ENCODE data around the gene SLC51A. TPM values are rescaled to one million over a fixed set of nuclear protein-coding genes. Genes with fewer than 3 reads are reported as not detected.

SLC51A gene
- total and polyA plus RNA-seq, 2 donors (not counting 3 experiments of a cell fraction or from before 2014, with no cell fraction given) = not detected

GRCh38 chr3:196198081-196198675, 18.2 kb upstream of the SLC51A start:
- dilution Hi-C loops (cut with MboI; ENCODE audit: extremely low pct_ligation_motif_present, low sequenced_read_pairs) (no loop called here), intact Hi-C loops (cut with micrococcal nuclease) (loop anchor here (5.0 kb wide), 1 partner anchor 319 kb away; the partner anchor contains the start of gene SMCO1)
- H3K27me3 ChIP-seq (ENCODE audit: control insufficient read depth in 2 of 2, insufficient read depth in 2 of 2, low read length in 2 of 2) = no peaks in the 10 kb centered on the region
- H3K9me3 ChIP-seq (replicated peaks; ENCODE audit: control insufficient read depth, insufficient read depth, low read length) = no peaks in the 10 kb centered on the region
- BruUV-seq (replicated peaks) = no TSS peak
- H3K9me1 ChIP-seq (replicated peaks; ENCODE audit: control insufficient read depth, extremely low read depth, insufficient read depth, low read length) = no peaks in the 10 kb centered on the region
- no peak overlapping the region for H3K4me3 ChIP-seq (replicated peaks in 1 of 3; ENCODE audit: insufficient read depth in 1 of 3, low read depth in 1 of 3, low read length in 3 of 3)
- no peak overlapping the region for H3K4me2 ChIP-seq (ENCODE audit: insufficient read depth, low read length)
- H3K79me2 ChIP-seq (ENCODE audit: control insufficient read depth, insufficient read depth, low read length) = no peaks in the 10 kb centered on the region
- H2AFZ ChIP-seq (ENCODE audit: low read depth, low read length) = no peak overlapping the region
- no peaks in the 10 kb centered on the region for H3K4me1 ChIP-seq (ENCODE audit: control insufficient read depth, extremely low read depth, insufficient read depth, low read length)
- TF ChIP-seq MYC (IDR thresholded peaks at IDR 0.05; ENCODE audit: low read depth, low read length) = no peak
- H4K20me1 ChIP-seq (replicated peaks; ENCODE audit: control insufficient read depth, extremely low read depth, insufficient read depth, low read length) = no peaks in the 10 kb centered on the region
- no peaks in the 10 kb centered on the region for H3K36me3 ChIP-seq (ENCODE audit: control insufficient read depth in 2 of 2, extremely low read depth in 1 of 2, insufficient read depth in 2 of 2, low read length in 2 of 2)
- FAIRE-seq (no peak), DNase-seq (ENCODE audit: low read depth, low spot score) (no peak)
- POLR2A ChIA-PET = no interaction called here
- H3K27ac ChIP-seq (ENCODE audit: insufficient read depth, low read depth, low read length) = no peak overlapping the region
- CTCF ChIA-PET = interaction anchor here (1.2 to 2.5 kb wide), 3 partner anchors 125 to 195 kb away, joined by 5 to 31 read pairs (median 5); no protein-coding TSS in a partner anchor
- no peak overlapping the region for H3K9ac ChIP-seq (replicated peaks; ENCODE audit: extremely low read depth, insufficient read depth, low read length)

DNA sequence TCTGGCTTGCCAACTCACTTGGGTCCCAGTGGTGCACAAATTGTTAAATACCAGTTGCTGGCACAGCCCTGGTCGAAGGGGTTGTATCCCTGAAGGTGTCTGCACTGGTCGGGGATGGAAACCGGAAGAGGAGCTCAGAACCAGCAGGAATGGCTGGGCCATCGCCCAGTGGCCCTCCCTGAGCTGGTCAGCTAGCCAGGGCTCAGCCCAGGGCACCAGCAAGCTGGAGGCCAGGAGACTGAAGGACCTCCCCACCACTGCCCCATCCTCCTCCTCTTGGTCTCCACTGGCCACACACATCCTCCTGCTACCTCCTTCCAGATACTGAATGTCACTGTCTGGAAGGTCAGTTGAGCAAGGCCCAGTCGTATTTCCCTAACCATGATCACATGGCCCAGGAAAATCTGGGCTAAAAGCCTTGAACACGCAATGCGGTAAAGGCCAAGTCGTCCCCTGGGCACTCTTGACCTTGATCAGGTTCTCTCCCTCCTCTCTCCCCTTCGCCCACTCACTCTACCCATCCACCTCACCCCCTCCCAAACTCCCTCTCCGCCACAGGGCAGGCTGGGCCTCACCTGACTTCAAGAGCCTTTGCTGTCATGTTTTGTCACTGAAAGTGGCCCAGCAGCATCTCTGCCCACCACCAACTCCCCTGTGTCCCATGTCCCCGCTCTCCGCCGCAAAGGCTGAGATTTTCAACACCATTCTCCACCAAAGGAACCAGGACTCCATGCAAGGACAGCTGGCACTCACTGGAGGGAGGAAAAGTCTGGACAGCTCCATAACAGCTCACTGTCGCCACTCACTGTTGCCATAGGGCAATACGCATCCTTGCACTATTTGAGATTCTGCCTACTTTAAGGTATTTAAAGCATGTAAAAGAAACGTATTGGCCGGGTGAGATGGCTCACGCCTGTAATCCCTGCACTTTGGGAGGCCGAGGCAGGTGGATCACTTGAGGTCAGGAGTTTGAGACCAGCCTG, 17.3 kb upstream of the SLC51A start:
- FAIRE-seq = no peak
- Histone ChIP-seq H2AFZ (ENCODE audit: low read depth, low read length) (no peak overlapping the region), H3K4me3 (replicated peaks in 1 of 3; ENCODE audit: insufficient read depth in 1 of 3, low read depth in 1 of 3, low read length in 3 of 3) (no peak overlapping the region), H3K79me2 (ENCODE audit: control insufficient read depth, insufficient read depth, low read length) (no peaks in the 10 kb centered on the region), H3K27me3 (ENCODE audit: control insufficient read depth in 2 of 2, insufficient read depth in 2 of 2, low read length in 2 of 2) (peaks cover 2% of the 10 kb centered on the region in 2 experiments), H3K9ac (replicated peaks; ENCODE audit: extremely low read depth, insufficient read depth, low read length) (no peak overlapping the region), H3K9me1 (replicated peaks; ENCODE audit: control insufficient read depth, extremely low read depth, insufficient read depth, low read length) (no peaks in the 10 kb centered on the region), H3K4me1 (ENCODE audit: control insufficient read depth, extremely low read depth, insufficient read depth, low read length) (no peaks in the 10 kb centered on the region), H3K36me3 (ENCODE audit: control insufficient read depth in 2 of 2, extremely low read depth in 1 of 2, insufficient read depth in 2 of 2, low read length in 2 of 2) (no peaks in the 10 kb centered on the region), H4K20me1 (replicated peaks; ENCODE audit: control insufficient read depth, extremely low read depth, insufficient read depth, low read length) (no peaks in the 10 kb centered on the region), H3K9me3 (replicated peaks; ENCODE audit: control insufficient read depth, insufficient read depth, low read length) (no peaks in the 10 kb centered on the region), H3K4me2 (ENCODE audit: insufficient read depth, low read length) (no peak overlapping the region), H3K27ac (ENCODE audit: insufficient read depth, low read depth, low read length) (no peak overlapping the region)
- no peak for DNase-seq (ENCODE audit: low read depth, low spot score)
- ChIA-PET CTCF (interaction anchor here (0.6 to 2.5 kb wide), 9 partner anchors 14 to 348 kb away, joined by 3 to 31 read pairs (median 4); no protein-coding TSS in a partner anchor), POLR2A (no interaction called here)
- intact Hi-C loops (cut with micrococcal nuclease) (loop anchor here (5.0 kb wide), 1 partner anchor 318 kb away; the partner anchor contains the start of gene SMCO1), dilution Hi-C loops (cut with MboI; ENCODE audit: extremely low pct_ligation_motif_present, low sequenced_read_pairs) (no loop called here)
- TF ChIP-seq CTCF (IDR thresholded peaks at IDR 0.05; ENCODE audit: extremely low read depth in 1 of 2, insufficient read depth in 1 of 2, low read depth in 1 of 2, low read length in 2 of 2) (peak in 1 of 2 donors; percentile 9), MYC (IDR thresholded peaks at IDR 0.05; ENCODE audit: low read depth, low read length) (no peak), GATA2 (IDR thresholded peaks at IDR 0.05; ENCODE audit: insufficient read depth, insufficient read length, low read depth, low read length) (no peak), POLR2A (IDR thresholded peaks at IDR 0.05; ENCODE audit: low read depth, low read length) (no peak), POLR2AphosphoS5 (IDR thresholded peaks at IDR 0.05; ENCODE audit: insufficient read depth, low read depth, low read length) (no peak), EZH2 (IDR thresholded peaks at IDR 0.05; ENCODE audit: borderline replicate concordance, low read depth, low read length, severe bottlenecking) (no peak), JUN (IDR thresholded peaks at IDR 0.05; ENCODE audit: borderline replicate concordance, insufficient read depth, insufficient read length, low read depth) (no peak)
- TF ChIP-seq, protein P1, sequence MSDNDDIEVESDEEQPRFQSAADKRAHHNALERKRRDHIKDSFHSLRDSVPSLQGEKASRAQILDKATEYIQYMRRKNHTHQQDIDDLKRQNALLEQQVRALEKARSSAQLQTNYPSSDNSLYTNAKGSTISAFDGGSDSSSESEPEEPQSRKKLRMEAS (IDR thresholded peaks at IDR 0.05; ENCODE audit: insufficient read depth, insufficient read length) = no peak
- no TSS peak for BruUV-seq (replicated peaks)

Measured in endothelial cell of umbilical vein (primary cell).